Neural crest cell (in vitro differentiated cells): Measurements from ENCODE around the gene MS4A4E. TPM values are rescaled to one million over a fixed set of nuclear protein-coding genes. Genes with fewer than 3 reads are reported as not detected.
"Not testable (repeated sequence)": the region's sequence is repeated elsewhere in the genome, so short reads cannot be mapped to it uniquely, and the experiment has no call there.

Experiments
- DNase-seq: peaks from one replicate; pipeline ENCODE4 v3.0.0; 2021; ENCODE audit warnings: low read depth, mixed read lengths, low spot score
- H3K27ac Mint-ChIP-seq: one replicate; pipeline ENCODE4 v1.8.0; 2021; ENCODE audit warnings: mild to moderate bottlenecking, mixed read lengths; ENCODE audit not compliant: unreplicated experiment
- H3K27me3 Mint-ChIP-seq: 2 replicates; pipeline ENCODE4 v1.8.0; 2021; ENCODE audit warnings: low read depth, mild to moderate bottlenecking, mixed read lengths
- H3K36me3 Mint-ChIP-seq: 2 replicates; pipeline ENCODE4 v1.8.0; 2021; ENCODE audit warnings: low read depth, mild to moderate bottlenecking, mixed read lengths
- H3K4me1 Mint-ChIP-seq: 2 replicates; pipeline ENCODE4 v1.8.0; 2021; ENCODE audit warnings: mixed read lengths
- H3K4me3 Mint-ChIP-seq: one replicate; pipeline ENCODE4 v1.8.0; 2021; ENCODE audit warnings: mild to moderate bottlenecking, mixed read lengths
- H3K9me3 Mint-ChIP-seq: 2 replicates; pipeline ENCODE4 v1.8.0; 2021; ENCODE audit warnings: mixed read lengths
- total RNA-seq: library from RNA; stranded (reverse); gene quantifications from 2 replicates; pipeline ENCODE4 v1.2.1, GENCODE V29; 2021
- TF ChIP-seq, protein P1 (sequence below): fragments of 200-600 bp; sonication (generic); conservative IDR thresholded peaks from 2 replicates; pipeline ENCODE4 v1.5.0; 2021; ENCODE audit warnings: antibody characterized with exemption, mild to moderate bottlenecking

The MS4A4E gene
- total RNA-seq, 1 donor from 2014 or later: 0.28 TPM

DNA sequence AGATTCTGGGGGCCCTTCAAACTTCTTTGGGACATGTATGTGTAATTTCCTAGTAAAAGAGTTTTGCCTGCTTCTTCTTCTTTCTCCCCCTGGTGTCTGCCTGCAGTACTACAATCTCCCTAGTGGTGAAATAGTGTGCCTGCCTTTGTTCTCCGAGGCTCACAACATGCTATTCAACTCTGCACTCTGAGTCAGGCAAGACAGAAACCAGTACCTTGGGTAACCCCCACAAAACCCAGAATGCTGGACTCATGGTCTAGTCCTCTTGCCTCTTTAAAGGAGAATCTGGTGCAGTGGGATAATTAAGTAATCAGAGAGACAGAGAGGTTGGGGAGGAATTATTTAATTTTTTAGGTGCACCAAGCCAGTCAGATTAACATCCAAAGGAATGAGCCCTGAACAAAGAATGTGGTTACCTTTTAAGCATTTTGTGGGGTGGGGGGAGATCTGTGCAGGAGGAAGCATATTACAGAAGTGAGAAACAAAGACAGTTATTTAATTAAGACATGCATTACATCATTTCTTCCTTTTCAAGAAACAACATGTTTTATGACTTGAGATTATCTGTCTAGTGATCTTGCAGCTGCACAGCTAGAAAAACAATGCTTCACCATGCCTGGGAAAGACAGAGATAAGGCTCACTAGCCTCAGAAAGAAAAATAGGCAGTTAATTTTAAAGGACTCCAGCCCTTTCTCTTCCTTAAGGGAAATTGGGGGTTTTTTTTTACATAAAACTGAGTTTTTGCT is 49.1 kb downstream of the MS4A4E start:
- TF ChIP-seq, protein P1, sequence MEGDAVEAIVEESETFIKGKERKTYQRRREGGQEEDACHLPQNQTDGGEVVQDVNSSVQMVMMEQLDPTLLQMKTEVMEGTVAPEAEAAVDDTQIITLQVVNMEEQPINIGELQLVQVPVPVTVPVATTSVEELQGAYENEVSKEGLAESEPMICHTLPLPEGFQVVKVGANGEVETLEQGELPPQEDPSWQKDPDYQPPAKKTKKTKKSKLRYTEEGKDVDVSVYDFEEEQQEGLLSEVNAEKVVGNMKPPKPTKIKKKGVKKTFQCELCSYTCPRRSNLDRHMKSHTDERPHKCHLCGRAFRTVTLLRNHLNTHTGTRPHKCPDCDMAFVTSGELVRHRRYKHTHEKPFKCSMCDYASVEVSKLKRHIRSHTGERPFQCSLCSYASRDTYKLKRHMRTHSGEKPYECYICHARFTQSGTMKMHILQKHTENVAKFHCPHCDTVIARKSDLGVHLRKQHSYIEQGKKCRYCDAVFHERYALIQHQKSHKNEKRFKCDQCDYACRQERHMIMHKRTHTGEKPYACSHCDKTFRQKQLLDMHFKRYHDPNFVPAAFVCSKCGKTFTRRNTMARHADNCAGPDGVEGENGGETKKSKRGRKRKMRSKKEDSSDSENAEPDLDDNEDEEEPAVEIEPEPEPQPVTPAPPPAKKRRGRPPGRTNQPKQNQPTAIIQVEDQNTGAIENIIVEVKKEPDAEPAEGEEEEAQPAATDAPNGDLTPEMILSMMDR: peak; percentile 82
- H3K4me3 Mint-ChIP-seq: no peak overlapping the region
- no peaks in the 10 kb centered on the region for H3K36me3 Mint-ChIP-seq
- no peaks in the 10 kb centered on the region for H3K27me3 Mint-ChIP-seq
- peak; percentile 72 for DNase-seq
- H3K4me1 Mint-ChIP-seq: peaks cover 4% of the 10 kb centered on the region
- H3K27ac Mint-ChIP-seq: no peak overlapping the region
- H3K9me3 Mint-ChIP-seq: peaks cover 5% of the 10 kb centered on the region

- not testable (repeated sequence) for H3K9me3 Mint-ChIP-seq, H3K27ac Mint-ChIP-seq, DNase-seq
These were observed 50.4 kb downstream of the MS4A4E start for GRCh38 chr11:60192564-60192963.

DNA sequence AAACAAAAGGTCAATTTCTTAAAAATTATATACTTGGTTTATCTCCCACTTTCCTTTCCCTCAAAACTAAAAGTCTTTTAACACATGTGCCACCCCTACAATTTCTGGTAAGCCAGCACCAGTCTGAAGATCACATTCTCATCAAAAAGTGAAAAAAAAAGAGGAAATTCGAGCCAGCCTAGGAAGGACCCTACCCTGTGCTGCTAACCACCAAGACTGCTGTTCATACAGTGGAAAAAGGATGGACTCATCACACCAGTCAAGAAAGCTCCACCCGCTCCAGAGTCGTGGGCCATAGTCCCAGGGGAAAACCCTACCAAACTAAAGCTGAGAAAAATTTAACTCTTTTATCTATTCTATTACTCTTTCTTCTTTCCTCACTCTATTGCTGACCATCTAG is 54.5 kb downstream of the MS4A4E start:
- not testable (repeated sequence) for H3K27me3 Mint-ChIP-seq, DNase-seq, H3K4me3 Mint-ChIP-seq, H3K4me1 Mint-ChIP-seq, H3K27ac Mint-ChIP-seq, H3K36me3 Mint-ChIP-seq, H3K9me3 Mint-ChIP-seq

More at GRCh38 chr11:60192564-60192963, 50.4 kb downstream of the MS4A4E start:
- not testable (repeated sequence) for H3K27me3 Mint-ChIP-seq, H3K4me1 Mint-ChIP-seq, H3K4me3 Mint-ChIP-seq, H3K36me3 Mint-ChIP-seq

DNA sequence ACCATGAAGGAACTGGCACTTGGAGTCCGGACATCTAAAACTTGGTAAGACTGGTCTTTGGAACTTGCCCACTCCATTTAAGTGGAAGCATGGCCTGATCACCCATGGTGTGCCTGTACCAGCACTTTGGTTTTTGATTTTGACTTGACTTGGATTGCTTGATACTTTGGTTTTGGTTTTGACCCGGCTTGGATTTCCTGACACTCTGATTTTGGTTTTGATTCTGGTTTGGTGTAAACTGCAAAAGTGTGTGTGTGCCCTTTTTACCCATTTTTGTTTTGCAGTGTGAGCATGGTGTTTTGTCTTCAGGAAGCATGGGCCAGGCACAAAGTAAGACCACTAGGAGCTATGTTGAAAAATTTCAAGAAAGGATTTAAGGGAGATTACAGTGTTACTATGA is 56.8 kb downstream of the MS4A4E start:
- H3K36me3 Mint-ChIP-seq, DNase-seq, H3K4me1 Mint-ChIP-seq, H3K27ac Mint-ChIP-seq, H3K4me3 Mint-ChIP-seq, H3K27me3 Mint-ChIP-seq, H3K9me3 Mint-ChIP-seq: not testable (repeated sequence)

GRCh38 chr11:60185512-60185827 is 57.5 kb downstream of the MS4A4E start:
- H3K4me3 Mint-ChIP-seq, H3K9me3 Mint-ChIP-seq, H3K36me3 Mint-ChIP-seq, H3K27ac Mint-ChIP-seq, DNase-seq, H3K4me1 Mint-ChIP-seq, H3K27me3 Mint-ChIP-seq: not testable (repeated sequence)

GRCh38 chr11:60184824-60185511 is 58.0 kb downstream of the MS4A4E start:
- no peaks in the 10 kb centered on the region for H3K27me3 Mint-ChIP-seq
- H3K27ac Mint-ChIP-seq: no peak overlapping the region
- TF ChIP-seq, protein P1: no peak
- no peak overlapping the region for H3K4me3 Mint-ChIP-seq
- peaks cover 6% of the 10 kb centered on the region for H3K9me3 Mint-ChIP-seq
- no peak for DNase-seq
- H3K4me1 Mint-ChIP-seq: no peaks in the 10 kb centered on the region
- peaks cover 2% of the 10 kb centered on the region for H3K36me3 Mint-ChIP-seq

- no peaks in the 10 kb centered on the region for H3K27me3 Mint-ChIP-seq
- H3K36me3 Mint-ChIP-seq: peaks cover 2% of the 10 kb centered on the region
- peaks cover 6% of the 10 kb centered on the region for H3K9me3 Mint-ChIP-seq
- TF ChIP-seq, protein P1: no peak
- H3K4me3 Mint-ChIP-seq: no peak overlapping the region
- no peaks in the 10 kb centered on the region for H3K4me1 Mint-ChIP-seq
- DNase-seq: no peak
- H3K27ac Mint-ChIP-seq: no peak overlapping the region
These were observed 59.2 kb downstream of the MS4A4E start for GRCh38 chr11:60183591-60184205.
